ENCODE data around the gene KRT6B.
"Not testable (repeated sequence)": the region's sequence is repeated elsewhere in the genome, so short reads cannot be mapped to it uniquely, and the experiment has no call there.

The KRT6B gene

GRCh38 chr12:52461693-52462092 is 9.7 kb upstream of the KRT6B start:
- no peaks in the 10 kb centered on the region for H3K27me3 ChIP-seq (ENCODE audit: control insufficient read depth, insufficient read depth, low read length)
- H3K27ac ChIP-seq (ENCODE audit: low read length): no peak overlapping the region
- no peaks in the 10 kb centered on the region for H3K36me3 ChIP-seq (ENCODE audit: control insufficient read depth, low read depth, low read length)
- H3K9me3 ChIP-seq (ENCODE audit: control insufficient read depth, low read depth, low read length): no peaks in the 10 kb centered on the region
- no peaks in the 10 kb centered on the region for H3K4me1 ChIP-seq (ENCODE audit: control insufficient read depth, low read depth, low read length)
- no peak overlapping the region for H3K4me3 ChIP-seq (ENCODE audit: low read length)
- no peak overlapping the region for H3K9ac ChIP-seq (ENCODE audit: low read length)

- no peak overlapping the region for H3K9ac ChIP-seq (ENCODE audit: low read length)
- no peaks in the 10 kb centered on the region for H3K9me3 ChIP-seq (ENCODE audit: control insufficient read depth, low read depth, low read length)
- no peaks in the 10 kb centered on the region for H3K27me3 ChIP-seq (ENCODE audit: control insufficient read depth, insufficient read depth, low read length)
- peaks cover 9% of the 10 kb centered on the region for H3K4me1 ChIP-seq (ENCODE audit: control insufficient read depth, low read depth, low read length)
- no peak overlapping the region for H3K4me3 ChIP-seq (ENCODE audit: low read length)
- H3K27ac ChIP-seq (ENCODE audit: low read length): no peak overlapping the region
- no peaks in the 10 kb centered on the region for H3K36me3 ChIP-seq (ENCODE audit: control insufficient read depth, low read depth, low read length)
Measured at GRCh38 chr12:52458861-52459260, 6.9 kb upstream of the KRT6B start.

GRCh38 chr12:52455821-52456220 is 3.9 kb upstream of the KRT6B start:
- Histone ChIP-seq H3K27ac (ENCODE audit: low read length) (no peak overlapping the region), H3K9ac (ENCODE audit: low read length) (no peak overlapping the region), H3K9me3 (ENCODE audit: control insufficient read depth, low read depth, low read length) (no peaks in the 10 kb centered on the region), H3K36me3 (ENCODE audit: control insufficient read depth, low read depth, low read length) (no peaks in the 10 kb centered on the region), H3K4me3 (ENCODE audit: low read length) (no peak overlapping the region), H3K4me1 (ENCODE audit: control insufficient read depth, low read depth, low read length) (peaks cover 9% of the 10 kb centered on the region), H3K27me3 (ENCODE audit: control insufficient read depth, insufficient read depth, low read length) (no peaks in the 10 kb centered on the region)

GRCh38 chr12:52454411-52455201 is 2.7 kb upstream of the KRT6B start:
- Histone ChIP-seq H3K4me3 (ENCODE audit: low read length) (no peak overlapping the region), H3K27ac (ENCODE audit: low read length) (no peak overlapping the region), H3K27me3 (ENCODE audit: control insufficient read depth, insufficient read depth, low read length) (no peaks in the 10 kb centered on the region), H3K9ac (ENCODE audit: low read length) (no peak overlapping the region), H3K4me1 (ENCODE audit: control insufficient read depth, low read depth, low read length) (peaks cover 9% of the 10 kb centered on the region), H3K9me3 (ENCODE audit: control insufficient read depth, low read depth, low read length) (no peaks in the 10 kb centered on the region), H3K36me3 (ENCODE audit: control insufficient read depth, low read depth, low read length) (no peaks in the 10 kb centered on the region)

GRCh38 chr12:52448228-52448627 is 3.7 kb downstream of the KRT6B start:
- no peaks in the 10 kb centered on the region for H3K9me3 ChIP-seq (ENCODE audit: control insufficient read depth, low read depth, low read length)
- no peak overlapping the region for H3K27ac ChIP-seq (ENCODE audit: low read length)
- H3K27me3 ChIP-seq (ENCODE audit: control insufficient read depth, insufficient read depth, low read length): no peaks in the 10 kb centered on the region
- no peaks in the 10 kb centered on the region for H3K4me1 ChIP-seq (ENCODE audit: control insufficient read depth, low read depth, low read length)
- H3K4me3 ChIP-seq (ENCODE audit: low read length): no peak overlapping the region
- no peaks in the 10 kb centered on the region for H3K36me3 ChIP-seq (ENCODE audit: control insufficient read depth, low read depth, low read length)
- no peak overlapping the region for H3K9ac ChIP-seq (ENCODE audit: low read length)

GRCh38 chr12:52447196-52447595 is 4.8 kb downstream of the KRT6B start:
- not testable (repeated sequence) for H3K9me3 ChIP-seq (ENCODE audit: control insufficient read depth, low read depth, low read length); H3K27me3 ChIP-seq (ENCODE audit: control insufficient read depth, insufficient read depth, low read length); H3K4me3 ChIP-seq (ENCODE audit: low read length); H3K27ac ChIP-seq (ENCODE audit: low read length); H3K4me1 ChIP-seq (ENCODE audit: control insufficient read depth, low read depth, low read length); H3K36me3 ChIP-seq (ENCODE audit: control insufficient read depth, low read depth, low read length); H3K9ac ChIP-seq (ENCODE audit: low read length)

- no peak overlapping the region for H3K9ac ChIP-seq (ENCODE audit: low read length)
- H3K27me3 ChIP-seq (ENCODE audit: control insufficient read depth, insufficient read depth, low read length): no peaks in the 10 kb centered on the region
- H3K27ac ChIP-seq (ENCODE audit: low read length): no peak overlapping the region
- no peak overlapping the region for H3K4me3 ChIP-seq (ENCODE audit: low read length)
- H3K4me1 ChIP-seq (ENCODE audit: control insufficient read depth, low read depth, low read length): peaks cover 11% of the 10 kb centered on the region
- no peaks in the 10 kb centered on the region for H3K36me3 ChIP-seq (ENCODE audit: control insufficient read depth, low read depth, low read length)
- H3K9me3 ChIP-seq (ENCODE audit: control insufficient read depth, low read depth, low read length): no peaks in the 10 kb centered on the region
Measured at GRCh38 chr12:52446367-52447045, 5.4 kb downstream of the KRT6B start.

GRCh38 chr12:52445876-52446275 is 6.1 kb downstream of the KRT6B start:
- H3K9me3 ChIP-seq (ENCODE audit: control insufficient read depth, low read depth, low read length): no peaks in the 10 kb centered on the region
- no peaks in the 10 kb centered on the region for H3K36me3 ChIP-seq (ENCODE audit: control insufficient read depth, low read depth, low read length)
- H3K4me3 ChIP-seq (ENCODE audit: low read length): no peak overlapping the region
- H3K27ac ChIP-seq (ENCODE audit: low read length): no peak overlapping the region
- no peaks in the 10 kb centered on the region for H3K27me3 ChIP-seq (ENCODE audit: control insufficient read depth, insufficient read depth, low read length)
- H3K4me1 ChIP-seq (ENCODE audit: control insufficient read depth, low read depth, low read length): peaks cover 12% of the 10 kb centered on the region
- no peak overlapping the region for H3K9ac ChIP-seq (ENCODE audit: low read length)

GRCh38 chr12:52444647-52445595 is 7.0 kb downstream of the KRT6B start:
- Histone ChIP-seq H3K9ac (ENCODE audit: low read length) (no peak overlapping the region), H3K27me3 (ENCODE audit: control insufficient read depth, insufficient read depth, low read length) (no peaks in the 10 kb centered on the region), H3K4me3 (ENCODE audit: low read length) (no peak overlapping the region), H3K27ac (ENCODE audit: low read length) (no peak overlapping the region), H3K9me3 (ENCODE audit: control insufficient read depth, low read depth, low read length) (no peaks in the 10 kb centered on the region), H3K36me3 (ENCODE audit: control insufficient read depth, low read depth, low read length) (no peaks in the 10 kb centered on the region), H3K4me1 (ENCODE audit: control insufficient read depth, low read depth, low read length) (peaks cover 12% of the 10 kb centered on the region)

- no peaks in the 10 kb centered on the region for H3K27me3 ChIP-seq (ENCODE audit: control insufficient read depth, insufficient read depth, low read length)
- H3K27ac ChIP-seq (ENCODE audit: low read length): no peak overlapping the region
- no peaks in the 10 kb centered on the region for H3K36me3 ChIP-seq (ENCODE audit: control insufficient read depth, low read depth, low read length)
- no peak overlapping the region for H3K4me3 ChIP-seq (ENCODE audit: low read length)
- no peaks in the 10 kb centered on the region for H3K9me3 ChIP-seq (ENCODE audit: control insufficient read depth, low read depth, low read length)
- no peak overlapping the region for H3K9ac ChIP-seq (ENCODE audit: low read length)
- H3K4me1 ChIP-seq (ENCODE audit: control insufficient read depth, low read depth, low read length): peaks cover 12% of the 10 kb centered on the region
Measured at GRCh38 chr12:52443966-52444365, 8.0 kb downstream of the KRT6B start.

GRCh38 chr12:52442600-52443061 is 9.3 kb downstream of the KRT6B start:
- Histone ChIP-seq H3K27ac (ENCODE audit: low read length) (no peak overlapping the region), H3K9me3 (ENCODE audit: control insufficient read depth, low read depth, low read length) (no peaks in the 10 kb centered on the region)

More at GRCh38 chr12:52442600-52443061, 9.3 kb downstream of the KRT6B start:
- no peak overlapping the region for H3K9ac ChIP-seq (ENCODE audit: low read length)
- no peak overlapping the region for H3K4me3 ChIP-seq (ENCODE audit: low read length)
- peaks cover 12% of the 10 kb centered on the region for H3K4me1 ChIP-seq (ENCODE audit: control insufficient read depth, low read depth, low read length)
- no peaks in the 10 kb centered on the region for H3K36me3 ChIP-seq (ENCODE audit: control insufficient read depth, low read depth, low read length)
- no peaks in the 10 kb centered on the region for H3K27me3 ChIP-seq (ENCODE audit: control insufficient read depth, insufficient read depth, low read length)

Measured in iPS-18a (cell line).